HG02798 (cell line): ENCODE data around the gene RAD9A.

ENCODE experiments used
- ATAC-seq: cut with Tn5 transposase; IDR thresholded peaks from one replicate; pipeline ENCODE4 v1.9.1; 2021; ENCODE audit warnings: mild to moderate bottlenecking; ENCODE audit not compliant: unreplicated experiment, poor library complexity

Gene RAD9A

DNA sequence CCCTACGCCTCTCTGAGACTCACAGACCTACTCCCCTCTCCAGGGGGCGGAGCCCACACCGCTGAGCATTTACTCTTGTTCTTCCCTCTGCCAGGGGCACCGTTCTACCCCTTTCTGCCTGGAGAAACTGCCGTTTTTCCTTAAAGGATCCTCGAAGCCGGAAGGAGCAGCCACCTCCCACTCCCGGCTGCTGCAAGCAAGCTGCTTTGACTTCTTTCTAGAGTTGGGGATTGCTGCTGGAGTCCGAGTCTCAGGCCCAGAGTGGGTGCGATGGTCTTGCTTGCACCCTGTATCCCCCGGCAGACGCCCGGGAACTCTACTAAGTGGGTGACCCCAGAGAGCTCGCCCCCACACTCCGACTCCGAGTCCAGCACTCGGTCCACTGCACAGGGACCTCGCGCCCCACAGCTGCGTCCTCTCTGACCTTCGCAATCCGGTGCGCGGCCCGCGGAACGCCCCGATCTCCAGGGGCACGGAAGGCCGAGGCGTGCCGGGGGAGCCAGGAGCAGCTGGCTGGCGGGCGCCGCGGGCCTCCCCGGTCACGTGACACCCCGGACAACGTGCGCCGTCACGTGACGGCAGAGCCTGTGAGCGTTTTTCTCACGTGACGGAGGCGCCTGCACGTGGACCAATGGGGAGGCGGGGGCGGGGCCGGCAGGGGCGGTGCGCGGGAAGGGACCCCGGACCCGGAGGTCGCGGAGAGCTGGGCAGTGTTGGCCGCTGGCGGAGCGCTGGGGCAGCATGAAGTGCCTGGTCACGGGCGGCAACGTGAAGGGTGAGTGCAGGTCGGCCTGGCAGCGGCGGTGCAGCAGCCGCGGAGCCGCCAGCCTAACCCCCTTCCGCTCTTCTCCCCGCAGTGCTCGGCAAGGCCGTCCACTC is at the start of gene RAD9A:
TSS of gene RAD9A (plus strand) at position 683 of the 879 bp plus-strand sequence. CDS start at position 742, 59 bp downstream.
- ATAC-seq: peak; percentile 86

DNA sequence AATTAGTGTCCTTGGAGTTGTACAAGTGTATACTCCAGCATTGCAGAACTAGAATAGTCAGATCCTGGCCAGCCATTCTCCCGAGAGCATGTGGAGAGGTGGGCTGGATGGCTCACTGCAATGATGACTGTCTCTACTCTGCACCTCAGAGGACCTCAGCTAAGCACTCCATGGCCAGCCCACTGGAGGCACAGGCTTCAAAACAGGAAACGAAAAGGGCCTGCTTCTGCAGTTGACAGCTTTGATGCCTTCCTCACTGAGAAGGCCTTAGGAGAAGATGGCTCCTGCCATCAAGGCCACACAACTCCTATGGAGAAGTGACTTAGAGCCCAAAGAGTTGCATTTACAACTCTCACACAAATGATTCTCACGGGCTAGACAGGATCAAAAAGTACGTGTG is 47.5 kb upstream of the RAD9A start:
- no peak for ATAC-seq

- ATAC-seq: no peak
These were observed 46.4 kb upstream of the RAD9A start for GRCh38 chr11:67345247-67345919.

DNA sequence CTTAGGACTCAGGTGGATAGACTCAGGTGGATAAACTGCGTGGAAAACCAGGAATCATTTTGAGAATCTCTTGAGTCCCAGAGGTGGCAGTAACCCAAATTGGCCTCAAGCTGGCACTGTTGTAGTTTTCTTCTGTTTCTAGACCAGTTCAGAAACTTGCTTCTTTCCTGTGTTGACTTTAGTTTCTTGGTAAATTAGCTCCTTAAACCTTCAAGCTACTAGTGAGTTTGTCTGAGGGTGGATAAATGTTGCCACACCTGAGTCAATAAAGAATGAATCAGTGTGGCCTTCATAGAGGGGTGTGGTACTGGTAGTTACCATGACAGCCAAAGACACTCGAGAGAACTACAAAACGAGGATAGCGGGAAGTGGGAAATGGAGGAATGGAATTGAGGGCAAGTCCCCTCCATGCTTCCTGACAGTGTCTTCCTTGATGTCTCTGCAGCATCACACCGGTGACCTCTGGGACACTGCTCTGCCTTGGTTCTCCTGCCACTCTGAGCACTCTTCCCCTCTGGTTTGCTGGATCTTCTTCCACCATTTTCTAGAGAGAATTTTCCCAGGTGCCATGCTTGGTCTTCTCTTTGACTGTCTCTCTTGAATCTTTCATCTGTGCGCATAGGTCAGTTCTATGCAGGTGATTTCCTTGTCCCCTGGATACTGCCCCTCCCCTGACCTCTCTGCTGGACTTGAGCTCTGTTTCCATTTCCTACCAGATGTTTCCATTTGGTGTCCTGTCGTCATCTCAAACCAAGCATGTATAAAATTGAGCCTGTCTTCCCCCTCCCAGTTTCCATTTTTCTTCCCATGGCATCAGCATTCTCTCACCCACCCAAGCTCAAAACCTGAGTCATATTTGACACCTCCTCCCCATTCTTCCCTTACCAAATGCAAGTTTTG is 45.6 kb upstream of the RAD9A start:
- ATAC-seq: no peak

DNA sequence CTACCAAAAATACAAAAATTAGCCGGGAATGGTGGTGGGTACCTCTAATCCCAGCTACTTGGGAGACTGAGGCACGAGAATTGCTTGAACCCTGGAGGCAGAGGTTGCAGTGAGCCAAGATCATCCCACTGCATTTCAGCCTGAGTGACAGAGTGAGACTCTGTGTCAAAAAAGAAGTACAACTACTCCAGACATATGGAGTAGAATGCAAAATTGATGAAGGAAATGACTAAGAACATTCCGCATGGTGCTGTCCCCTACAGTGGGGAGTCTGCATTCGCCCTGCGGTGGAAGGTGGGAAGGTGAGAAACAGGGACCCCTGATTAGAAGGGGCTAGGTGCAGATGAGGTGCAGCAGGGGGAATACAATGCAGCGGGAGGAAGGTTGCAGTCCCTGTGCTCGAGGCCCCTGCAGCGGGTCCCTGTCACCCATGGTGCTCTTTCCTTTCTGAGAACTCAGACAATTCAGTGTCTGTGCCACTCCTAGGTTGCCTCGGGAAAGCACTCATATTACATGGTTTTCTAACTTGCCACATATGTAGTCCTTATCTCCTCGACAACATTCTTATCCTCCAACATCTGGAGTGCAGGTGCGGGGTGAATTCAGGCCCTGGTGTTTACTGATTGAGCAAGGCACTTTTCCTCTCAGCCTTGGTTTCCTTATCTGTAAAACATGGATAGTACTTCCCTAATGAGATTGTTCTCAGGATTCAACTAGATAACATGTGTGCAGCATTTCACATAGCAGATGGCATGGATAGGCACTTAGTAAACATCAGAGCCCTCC is 43.6 kb upstream of the RAD9A start:
- ATAC-seq: no peak

DNA sequence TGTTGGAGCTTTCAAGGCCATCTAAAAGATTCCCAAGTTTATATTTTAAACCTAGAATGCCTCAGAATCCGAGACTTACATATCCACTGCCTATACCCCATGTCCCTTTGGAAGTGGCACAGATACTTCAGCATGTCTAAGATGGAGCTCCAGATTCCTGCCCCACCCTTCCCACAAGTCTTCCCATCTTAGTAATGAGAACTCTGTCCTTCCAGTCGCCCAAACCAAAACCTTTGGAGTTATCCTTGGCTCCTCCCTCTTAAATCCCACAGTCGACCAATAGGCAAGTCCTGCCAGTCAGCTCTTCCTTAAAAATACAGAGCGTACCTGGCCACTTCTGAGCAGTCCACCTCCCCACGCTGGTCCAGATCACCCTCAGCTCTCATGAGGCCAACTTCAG is 42.8 kb upstream of the RAD9A start:
- ATAC-seq: no peak

DNA sequence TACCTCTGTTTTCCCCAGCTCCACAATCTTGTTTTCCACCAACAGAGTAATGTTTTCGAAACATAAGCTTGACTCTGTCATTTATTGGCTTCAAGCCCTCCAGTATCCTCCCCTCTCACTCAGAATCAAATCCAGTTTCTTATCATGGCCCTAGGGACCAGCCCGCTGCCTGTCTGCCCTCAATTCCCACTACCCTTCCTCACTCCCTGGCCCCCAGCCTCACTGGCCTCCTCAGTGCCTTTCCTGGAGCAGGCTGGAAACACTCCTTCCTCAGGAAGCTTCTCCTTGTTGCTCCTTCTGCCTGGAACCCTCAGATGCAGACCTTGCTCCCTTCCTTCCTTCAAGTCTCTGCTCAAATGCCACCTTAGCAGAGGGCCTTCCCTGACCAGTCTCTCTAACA is 42.3 kb upstream of the RAD9A start:
- no peak for ATAC-seq

DNA sequence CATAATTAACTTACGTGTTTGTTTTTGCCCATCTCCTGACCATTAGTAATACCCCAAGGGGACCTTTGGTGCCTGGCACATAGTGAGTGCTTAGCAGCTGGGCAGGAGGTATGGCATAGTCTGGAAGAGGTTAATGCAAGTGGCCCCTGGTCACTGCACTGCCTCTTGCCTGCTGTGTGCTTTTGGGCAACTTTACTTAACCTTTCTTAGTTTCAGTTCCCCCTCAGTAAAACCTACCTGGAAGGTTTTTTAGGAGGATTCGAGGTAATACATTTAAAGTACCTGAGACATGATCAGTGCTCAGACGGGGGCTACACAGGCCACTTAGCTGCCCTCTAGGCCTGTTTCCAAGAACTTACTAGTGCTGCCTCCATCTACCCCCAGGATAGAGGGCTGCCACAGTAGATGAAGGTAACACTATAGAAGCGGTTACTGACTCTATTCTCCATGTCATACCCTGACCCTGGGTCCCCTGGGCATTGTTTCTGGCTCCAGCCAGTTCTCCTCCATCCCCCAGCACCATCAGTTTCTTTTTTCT is 41.8 kb upstream of the RAD9A start:
- ATAC-seq: no peak

DNA sequence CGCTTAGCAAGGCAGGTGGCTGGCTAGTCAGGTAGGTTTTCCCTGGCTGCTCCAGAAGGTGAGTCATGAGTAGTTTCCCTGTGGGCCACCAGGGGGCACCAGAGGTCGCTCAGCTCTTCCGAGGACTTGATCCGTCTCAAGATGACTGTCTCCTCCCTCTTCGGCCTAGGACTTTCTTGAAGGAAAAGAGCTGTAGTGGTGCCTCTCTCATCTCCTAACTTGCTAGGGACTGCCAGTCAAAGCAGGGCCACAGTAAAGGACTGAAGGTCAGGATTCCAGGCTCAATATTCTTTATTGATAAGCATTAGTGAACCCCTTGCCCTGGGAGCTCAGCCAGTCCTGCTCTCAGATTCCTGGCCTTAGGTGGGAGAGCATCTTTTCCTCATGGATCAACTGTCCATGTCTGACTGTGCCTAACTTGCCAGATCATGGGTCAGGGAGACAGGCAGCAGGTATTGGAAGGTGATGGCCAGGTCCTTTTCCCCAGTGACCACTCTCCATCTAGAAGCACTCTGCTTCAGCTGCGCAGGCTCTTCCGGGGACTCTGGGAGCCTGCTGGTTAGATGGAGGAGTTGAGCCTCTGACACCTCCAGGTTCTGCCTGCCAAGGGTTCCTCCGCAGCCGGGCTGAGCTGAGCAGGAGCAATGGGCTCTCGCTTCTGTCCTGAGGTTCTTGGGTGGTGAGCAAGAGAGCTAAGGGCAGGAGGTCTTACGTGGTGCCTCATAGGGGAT is 40.3 kb upstream of the RAD9A start:
- ATAC-seq: no peak

DNA sequence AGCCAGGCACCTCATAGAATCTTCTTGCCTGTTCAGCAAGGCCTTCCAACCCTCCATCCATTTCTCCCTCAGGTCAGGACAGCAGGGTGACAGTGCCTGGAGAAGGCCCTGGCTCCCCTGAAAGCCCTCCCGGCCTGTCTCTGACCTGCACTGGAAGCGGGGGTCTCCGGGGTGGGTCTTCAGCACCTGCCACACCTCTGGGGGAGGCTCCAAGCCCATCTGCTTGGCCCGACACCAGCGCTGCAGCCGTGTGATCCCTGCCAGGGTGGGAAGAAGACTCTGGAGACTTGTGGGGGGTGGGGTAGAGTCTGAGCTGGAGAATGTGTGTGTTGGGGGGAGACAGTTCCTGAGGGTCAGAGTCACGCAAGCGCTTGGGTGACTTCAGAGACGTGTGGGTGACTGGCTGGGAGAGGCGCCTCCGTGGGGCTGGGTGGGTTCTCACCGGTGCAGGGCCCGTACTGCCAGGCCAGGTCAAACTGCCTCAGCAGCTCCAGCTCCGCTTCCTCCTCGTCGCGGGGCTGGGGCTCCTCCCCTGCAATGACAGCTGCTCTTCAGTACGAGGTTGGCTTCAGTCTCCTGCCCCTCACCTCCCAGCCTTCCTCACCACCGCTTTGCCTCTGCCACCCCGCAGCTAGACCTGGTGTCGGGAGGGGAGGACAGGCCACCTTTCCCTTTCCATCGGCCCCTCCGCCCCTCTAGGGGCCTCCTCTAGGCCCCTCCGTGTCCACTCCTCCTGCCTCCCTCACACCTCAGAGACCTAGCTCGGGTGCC is 39.1 kb upstream of the RAD9A start:
- ATAC-seq: peak; percentile 0

GRCh38 chr11:67353317-67354074 is 38.3 kb upstream of the RAD9A start, which contains the start of gene POLD4:
TSS of gene POLD4 (minus strand) at chr11:67353546. CDS start at chr11:67353399, 147 bp downstream.
- peak; percentile 84 for ATAC-seq

- no peak for ATAC-seq
These were observed 37.4 kb upstream of the RAD9A start for GRCh38 chr11:67354075-67355022.

- no peak for ATAC-seq
These were observed 36.6 kb upstream of the RAD9A start for GRCh38 chr11:67355023-67355793.

GRCh38 chr11:67355794-67356386 is 35.9 kb upstream of the RAD9A start:
- ATAC-seq: no peak

GRCh38 chr11:67356387-67356863 is 35.4 kb upstream of the RAD9A start:
- ATAC-seq: no peak
